Cardiac atrium fibroblast (primary cell): ENCODE results near the gene PDCD5. TPM values are rescaled to one million over a fixed set of nuclear protein-coding genes. Genes with fewer than 3 reads are reported as not detected.

Experiments used
- total RNA-seq: library from RNA; depleted of rRNA; stranded (reverse); fragments of >200 nt; gene quantifications from 2 replicates; pipeline ENCODE4 v1.2.3, GENCODE V29; 2015

The PDCD5 gene, protein sequence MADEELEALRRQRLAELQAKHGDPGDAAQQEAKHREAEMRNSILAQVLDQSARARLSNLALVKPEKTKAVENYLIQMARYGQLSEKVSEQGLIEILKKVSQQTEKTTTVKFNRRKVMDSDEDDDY
- 130 and 181 TPM in 2 replicates for total RNA-seq

DNA sequence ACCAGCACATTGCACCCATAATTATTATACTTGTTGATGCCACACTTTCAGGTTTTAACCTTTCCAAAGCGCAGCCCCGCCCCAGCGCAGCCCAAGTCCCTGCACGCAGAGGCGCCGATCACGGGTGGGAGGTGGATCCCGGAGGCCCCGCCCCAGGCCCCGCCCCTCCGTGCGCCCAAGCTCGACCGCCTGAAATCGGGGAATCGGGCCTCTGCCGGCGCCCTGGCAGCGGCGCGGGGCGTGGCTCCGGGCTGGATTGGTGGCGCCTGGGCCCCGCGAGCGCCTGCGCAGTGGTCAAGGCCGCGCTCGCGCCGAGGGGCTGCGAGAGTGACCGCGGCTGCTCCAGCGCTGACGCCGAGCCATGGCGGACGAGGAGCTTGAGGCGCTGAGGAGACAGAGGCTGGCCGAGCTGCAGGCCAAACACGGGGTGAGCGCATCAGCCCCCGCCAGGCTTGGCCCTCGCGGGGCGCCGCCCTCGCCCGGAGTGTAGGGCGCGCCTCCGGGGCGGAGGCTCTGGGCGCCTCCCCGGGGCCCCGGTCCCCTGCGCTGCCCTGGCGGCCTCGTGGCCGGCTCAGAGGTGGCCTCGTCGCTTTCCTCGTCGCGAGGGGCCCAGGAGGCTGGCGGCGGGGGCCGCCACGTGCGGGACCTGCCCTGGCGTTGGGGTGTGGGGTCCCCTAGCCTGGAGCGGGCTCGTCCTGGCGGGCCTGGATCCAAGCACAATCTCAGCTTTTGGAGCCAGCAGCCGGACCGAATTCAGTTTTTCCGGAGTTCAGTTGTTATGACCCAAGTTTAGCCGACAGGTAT is at the start of gene PDCD5:
TSS of gene PDCD5 (plus strand) at position 290 of the 804 bp plus-strand sequence. CDS start at position 362, 72 bp downstream.

Other genes with a start within 250 kb of the PDCD5 start
- gene ZNF507, start 235.6 kb upstream of the PDCD5 start, total RNA-seq = 7.0 and 7.1 TPM in 2 replicates
- 30.9 and 56.7 TPM in 2 replicates for gene DPY19L3, start 175.4 kb upstream of the PDCD5 start, total RNA-seq
- 22.7 and 26.2 TPM in 2 replicates for gene ANKRD27, start 94.0 kb downstream of the PDCD5 start, total RNA-seq
- 0.16 and 0.36 TPM in 2 replicates for gene RGS9BP, start 94.7 kb downstream of the PDCD5 start, total RNA-seq
- gene NUDT19, start 110.6 kb downstream of the PDCD5 start, total RNA-seq = 9.6 and 14.6 TPM in 2 replicates
- 0.18 TPM in 1 of 2 replicates, not detected in the other for gene TDRD12, start 138.6 kb downstream of the PDCD5 start, total RNA-seq